Gastroesophageal sphincter (tissue), 3 donors: ENCODE results near the gene IER2.

Source experiments
- POLR2A ChIP-seq, 2 donors: fragments of 450-650 bp; IDR thresholded peaks; one replicate each; pipeline ENCODE4 v1.6.1; 2017; ENCODE audit warnings: antibody characterized with exemption in 2 of 2, mild to moderate bottlenecking in 2 of 2, moderate library complexity in 1 of 2
- TF ChIP-seq, protein P1 (sequence below), 4 experiments: fragments of 200-600 bp in 2 of 4; fragments of 450-650 bp in 2 of 4; sonication (generic) in 1 of 4; IDR thresholded peaks; one replicate each; pipeline ENCODE4 v1.5.1; 2017 to 2019; ENCODE audit warnings: antibody characterized with exemption in 4 of 4, mild to moderate bottlenecking in 2 of 4, moderate library complexity in 2 of 4

DNA sequence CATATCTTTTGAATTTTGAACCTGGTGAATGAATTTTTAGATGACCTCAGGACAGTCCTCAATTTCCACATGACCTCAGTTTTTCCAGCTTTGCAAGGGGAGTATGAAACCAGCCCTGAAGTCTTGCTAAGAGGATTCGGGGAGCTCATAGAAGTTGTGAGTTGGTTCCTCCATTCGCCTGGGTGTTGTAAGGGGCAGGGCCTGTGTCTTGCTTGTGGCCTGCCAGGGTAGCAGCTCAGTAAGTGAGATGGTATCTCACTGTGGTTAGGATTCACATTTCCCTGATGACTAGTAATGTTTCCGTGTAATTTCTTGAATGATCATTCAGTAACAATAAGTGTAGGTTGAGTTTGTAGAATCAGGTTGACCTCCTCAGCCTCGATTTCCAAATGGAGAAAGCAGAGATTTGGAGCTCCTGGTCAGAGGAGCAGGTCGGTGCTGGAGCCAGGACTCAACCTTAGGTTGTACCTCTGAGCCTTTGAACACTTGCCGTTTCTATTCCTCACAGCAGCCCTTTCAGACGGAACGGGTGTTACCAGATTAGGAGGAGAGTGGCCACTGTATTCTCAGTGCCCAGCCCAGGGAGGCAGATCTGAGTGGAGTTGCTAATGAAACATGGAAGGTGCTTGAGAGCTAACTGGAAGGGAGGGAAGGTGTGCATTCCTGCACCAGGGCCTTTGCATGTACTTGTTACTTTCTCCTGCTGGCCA is 17.6 kb upstream of the IER2 start:
- TF ChIP-seq, protein P1, sequence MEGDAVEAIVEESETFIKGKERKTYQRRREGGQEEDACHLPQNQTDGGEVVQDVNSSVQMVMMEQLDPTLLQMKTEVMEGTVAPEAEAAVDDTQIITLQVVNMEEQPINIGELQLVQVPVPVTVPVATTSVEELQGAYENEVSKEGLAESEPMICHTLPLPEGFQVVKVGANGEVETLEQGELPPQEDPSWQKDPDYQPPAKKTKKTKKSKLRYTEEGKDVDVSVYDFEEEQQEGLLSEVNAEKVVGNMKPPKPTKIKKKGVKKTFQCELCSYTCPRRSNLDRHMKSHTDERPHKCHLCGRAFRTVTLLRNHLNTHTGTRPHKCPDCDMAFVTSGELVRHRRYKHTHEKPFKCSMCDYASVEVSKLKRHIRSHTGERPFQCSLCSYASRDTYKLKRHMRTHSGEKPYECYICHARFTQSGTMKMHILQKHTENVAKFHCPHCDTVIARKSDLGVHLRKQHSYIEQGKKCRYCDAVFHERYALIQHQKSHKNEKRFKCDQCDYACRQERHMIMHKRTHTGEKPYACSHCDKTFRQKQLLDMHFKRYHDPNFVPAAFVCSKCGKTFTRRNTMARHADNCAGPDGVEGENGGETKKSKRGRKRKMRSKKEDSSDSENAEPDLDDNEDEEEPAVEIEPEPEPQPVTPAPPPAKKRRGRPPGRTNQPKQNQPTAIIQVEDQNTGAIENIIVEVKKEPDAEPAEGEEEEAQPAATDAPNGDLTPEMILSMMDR (IDR thresholded peaks at IDR 0.05) = no peak
- TF ChIP-seq POLR2A (IDR thresholded peaks at IDR 0.05) = no peak
